ENCODE results near the gene PRRG3.

PRRG3 gene

DNA sequence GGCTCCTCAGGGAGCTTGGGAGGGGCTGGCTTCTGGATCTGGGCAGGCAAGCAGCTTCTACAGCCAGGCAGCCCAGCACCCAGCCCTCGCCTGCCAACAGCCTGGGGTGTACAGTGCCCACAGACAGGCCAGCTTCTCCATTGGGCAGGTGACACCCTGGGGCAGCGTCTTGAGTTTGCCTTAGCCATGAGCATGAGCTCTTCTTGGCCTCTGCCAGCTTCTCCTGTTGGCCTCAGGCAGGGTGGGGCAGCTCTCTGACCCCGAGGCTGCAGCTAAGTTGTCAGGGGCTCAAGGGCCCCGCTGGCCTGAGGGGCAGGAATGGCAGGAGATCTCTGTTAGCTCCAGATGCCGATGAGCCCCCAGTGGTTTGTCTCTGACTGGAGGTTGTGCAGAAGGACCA lies 31.5 kb downstream of the PRRG3 start:
- no peak for DNase-seq (ENCODE audit: low read depth)
- no peak overlapping the region for H3K4me3 ChIP-seq (replicated peaks; ENCODE audit: low read depth, low read length)
- TF ChIP-seq, protein P1, sequence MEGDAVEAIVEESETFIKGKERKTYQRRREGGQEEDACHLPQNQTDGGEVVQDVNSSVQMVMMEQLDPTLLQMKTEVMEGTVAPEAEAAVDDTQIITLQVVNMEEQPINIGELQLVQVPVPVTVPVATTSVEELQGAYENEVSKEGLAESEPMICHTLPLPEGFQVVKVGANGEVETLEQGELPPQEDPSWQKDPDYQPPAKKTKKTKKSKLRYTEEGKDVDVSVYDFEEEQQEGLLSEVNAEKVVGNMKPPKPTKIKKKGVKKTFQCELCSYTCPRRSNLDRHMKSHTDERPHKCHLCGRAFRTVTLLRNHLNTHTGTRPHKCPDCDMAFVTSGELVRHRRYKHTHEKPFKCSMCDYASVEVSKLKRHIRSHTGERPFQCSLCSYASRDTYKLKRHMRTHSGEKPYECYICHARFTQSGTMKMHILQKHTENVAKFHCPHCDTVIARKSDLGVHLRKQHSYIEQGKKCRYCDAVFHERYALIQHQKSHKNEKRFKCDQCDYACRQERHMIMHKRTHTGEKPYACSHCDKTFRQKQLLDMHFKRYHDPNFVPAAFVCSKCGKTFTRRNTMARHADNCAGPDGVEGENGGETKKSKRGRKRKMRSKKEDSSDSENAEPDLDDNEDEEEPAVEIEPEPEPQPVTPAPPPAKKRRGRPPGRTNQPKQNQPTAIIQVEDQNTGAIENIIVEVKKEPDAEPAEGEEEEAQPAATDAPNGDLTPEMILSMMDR (IDR thresholded peaks at IDR 0.05; ENCODE audit: low read length, missing control alignments): no peak

- DNase-seq (ENCODE audit: low read depth): no peak
- H3K4me3 ChIP-seq (replicated peaks; ENCODE audit: low read depth, low read length): no peak overlapping the region
- TF ChIP-seq, protein P1 (IDR thresholded peaks at IDR 0.05; ENCODE audit: low read length, missing control alignments): no peak
These were observed 32.1 kb downstream of the PRRG3 start for GRCh38 chrX:151727346-151727745.

DNA sequence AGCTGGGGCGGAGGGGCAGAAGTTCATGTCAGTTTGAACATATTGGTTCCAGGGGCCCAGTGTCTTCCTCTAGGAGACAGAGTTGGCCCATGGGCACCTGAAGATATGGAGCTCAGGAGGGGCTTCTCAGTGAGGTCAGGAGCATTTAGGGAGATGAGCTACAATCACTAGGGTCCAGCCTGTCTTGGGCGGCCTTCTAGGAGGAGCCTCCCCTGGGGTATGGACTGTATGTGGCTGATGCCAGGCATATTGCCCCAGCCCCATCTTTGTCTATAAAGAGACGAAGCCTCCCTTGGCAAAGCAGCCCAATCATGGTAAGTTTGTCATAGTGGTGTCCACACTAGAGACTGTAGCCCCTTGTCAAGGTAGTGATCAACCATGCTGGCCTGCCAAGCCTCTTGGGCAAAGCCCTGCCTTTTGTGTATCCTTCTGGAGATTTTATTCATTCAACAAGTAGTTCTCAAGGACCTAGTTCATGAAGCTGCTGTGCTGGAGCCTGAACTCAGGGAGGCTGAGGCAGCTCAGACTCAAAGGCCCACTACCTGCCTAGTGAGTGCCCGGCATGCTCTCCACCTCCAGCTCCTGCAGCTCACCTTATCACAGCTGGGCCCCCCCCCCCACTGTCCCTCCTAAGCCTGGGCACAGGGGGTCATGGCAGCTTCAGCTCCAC lies 33.9 kb downstream of the PRRG3 start:
- no peak for DNase-seq (ENCODE audit: low read depth)
- TF ChIP-seq, protein P1 (IDR thresholded peaks at IDR 0.05; ENCODE audit: low read length, missing control alignments): no peak
- H3K4me3 ChIP-seq (replicated peaks; ENCODE audit: low read depth, low read length): no peak overlapping the region

- TF ChIP-seq, protein P1 (IDR thresholded peaks at IDR 0.05; ENCODE audit: low read length, missing control alignments): no peak
- DNase-seq (ENCODE audit: low read depth): no peak
- no peak within 1 kb of the TSS for H3K4me3 ChIP-seq (replicated peaks; ENCODE audit: low read depth, low read length)
These were observed 39.2 kb downstream of the PRRG3 start, which contains the start of gene CNGA2 for GRCh38 chrX:151734446-151734845. TSS of gene CNGA2 (plus strand) at chrX:151734746. CDS start at chrX:151738484, 3,738 bp downstream.

DNA sequence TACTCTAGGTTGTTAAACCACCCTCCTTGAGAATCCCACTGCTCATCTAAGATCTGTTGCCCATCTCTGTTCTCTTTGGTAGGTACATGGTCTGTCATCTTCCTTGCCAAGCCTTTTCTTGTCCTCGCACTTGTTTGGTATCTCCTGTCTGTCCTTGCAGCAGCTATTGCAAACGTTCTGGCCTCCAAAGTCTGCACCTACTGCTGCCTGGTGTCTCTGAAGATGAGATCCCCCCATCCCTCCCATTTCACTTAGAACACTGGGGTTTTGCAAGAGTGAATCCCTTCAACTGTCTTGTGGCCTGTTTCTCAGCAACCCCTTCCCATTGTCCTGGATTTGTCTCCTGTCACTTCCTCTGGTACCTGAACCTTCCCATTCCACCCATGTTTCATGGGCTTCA lies 40.0 kb downstream of the PRRG3 start:
- TF ChIP-seq, protein P1 (IDR thresholded peaks at IDR 0.05; ENCODE audit: low read length, missing control alignments): no peak
- H3K4me3 ChIP-seq (replicated peaks; ENCODE audit: low read depth, low read length): no peak overlapping the region
- DNase-seq (ENCODE audit: low read depth): no peak

DNA sequence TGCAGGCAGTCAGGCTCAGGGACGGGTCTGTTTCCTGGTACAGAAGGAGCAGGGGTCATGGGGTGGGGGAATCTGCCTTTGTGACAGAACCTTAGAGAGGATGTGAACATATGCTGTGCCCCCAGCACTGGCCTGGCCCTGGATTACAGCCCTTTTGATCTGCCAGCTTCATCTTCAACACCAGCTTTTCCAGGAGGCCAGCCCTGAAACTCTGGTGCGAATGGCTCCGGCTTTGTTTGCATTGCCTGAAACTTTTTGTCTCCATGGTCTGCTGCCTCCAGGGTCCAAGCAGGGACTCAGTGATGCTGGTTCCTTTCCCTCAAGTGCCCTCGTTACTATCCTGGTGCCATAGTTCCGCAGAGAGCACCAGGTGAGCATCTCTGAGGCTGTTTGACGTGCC lies 41.4 kb downstream of the PRRG3 start:
- no peak for DNase-seq (ENCODE audit: low read depth)

More for the DNA sequence above, 41.4 kb downstream of the PRRG3 start:
- TF ChIP-seq, protein P1 (IDR thresholded peaks at IDR 0.05; ENCODE audit: low read length, missing control alignments): no peak
- no peak overlapping the region for H3K4me3 ChIP-seq (replicated peaks; ENCODE audit: low read depth, low read length)

Data from fibroblast of pulmonary artery (primary cell).